Neural progenitor cell (in vitro differentiated cells): ENCODE results near the gene COL4A2. TPM values are rescaled to one million over a fixed set of nuclear protein-coding genes. Genes with fewer than 3 reads are reported as not detected.

Experiments used
- DNase-seq: peaks from one replicate; pipeline ENCODE4 v3.0.0-alpha.2; 2016; ENCODE audit warnings: low spot score
- H2AFZ ChIP-seq: fragments of 200-600 bp; sonication (generic); replicated peaks from 2 replicates; pipeline ENCODE4 v1.6.1; 2016; ENCODE audit warnings: antibody characterized with exemption
- H3F3A ChIP-seq: fragments of 200-600 bp; sonication (generic); 2 replicates; pipeline ENCODE4 v1.6.1; 2016; ENCODE audit warnings: antibody characterized with exemption, low read depth
- H3K27ac ChIP-seq: fragments of 200-600 bp; sonication (generic); 2 replicates; pipeline ENCODE4 v1.5.1; 2016; ENCODE audit warnings: mild to moderate bottlenecking
- H3K27me3 ChIP-seq: fragments of 200-600 bp; sonication (generic); 2 replicates; pipeline ENCODE4 v1.6.1; 2016; ENCODE audit warnings: mild to moderate bottlenecking, moderate library complexity
- H3K36me3 ChIP-seq: fragments of 200-600 bp; sonication (generic); 2 replicates; pipeline ENCODE4 v1.5.1; 2016
- H3K4me1 ChIP-seq: fragments of 200-600 bp; sonication (generic); 2 replicates; pipeline ENCODE4 v1.6.1; 2016; ENCODE audit warnings: mixed run types
- H3K4me2 ChIP-seq: fragments of 200-600 bp; sonication (generic); 2 replicates; pipeline ENCODE4 v1.6.1; 2016
- H3K4me3 ChIP-seq: fragments of 200-600 bp; sonication (generic); 2 replicates; pipeline ENCODE4 v1.5.1; 2016
- H3K79me2 ChIP-seq: fragments of 200-600 bp; sonication (generic); 2 replicates; pipeline ENCODE4 v1.6.1; 2016; ENCODE audit warnings: low read depth
- H3K9ac ChIP-seq: fragments of 200-600 bp; sonication (generic); 2 replicates; pipeline ENCODE4 v1.6.1; 2016
- H3K9me3 ChIP-seq: fragments of 200-600 bp; sonication (generic); 2 replicates; pipeline ENCODE4 v1.5.1; 2016; ENCODE audit warnings: low read depth
- H4K20me1 ChIP-seq: fragments of 200-600 bp; sonication (generic); 2 replicates; pipeline ENCODE4 v1.6.1; 2016; ENCODE audit warnings: low read depth
- H3K27ac Mint-ChIP-seq: 3 replicates; pipeline ENCODE4 v1.8.0; 2021; ENCODE audit warnings: mixed read lengths
- H3K27me3 Mint-ChIP-seq: 2 replicates; pipeline ENCODE4 v1.8.0; 2022; ENCODE audit warnings: low read depth, mild to moderate bottlenecking, inconsistent platforms, moderate library complexity, mixed read lengths; ENCODE audit not compliant: insufficient read depth
- H3K36me3 Mint-ChIP-seq: 3 replicates; pipeline ENCODE4 v1.8.0; 2021; ENCODE audit warnings: mixed read lengths
- H3K4me1 Mint-ChIP-seq: 3 replicates; pipeline ENCODE4 v1.8.0; 2021; ENCODE audit warnings: mixed read lengths
- H3K4me3 Mint-ChIP-seq: 3 replicates; pipeline ENCODE4 v1.8.0; 2021; ENCODE audit warnings: mild to moderate bottlenecking, moderate library complexity, mixed read lengths
- H3K9me3 Mint-ChIP-seq: 3 replicates; pipeline ENCODE4 v1.8.0; 2020; ENCODE audit warnings: mixed read lengths
- CTCF ChIP-seq: fragments of 200-600 bp; sonication (generic); IDR thresholded peaks from 2 replicates; pipeline ENCODE4 v1.5.1; 2017; ENCODE audit warnings: antibody characterized with exemption, mild to moderate bottlenecking
- EZH2 ChIP-seq: fragments of 200-600 bp; sonication (generic); IDR thresholded peaks from 2 replicates; pipeline ENCODE4 v1.6.1; 2017; ENCODE audit warnings: antibody characterized with exemption, mild to moderate bottlenecking, moderate library complexity
- EZH2phosphoT487 ChIP-seq: fragments of 200-600 bp; sonication (generic); IDR thresholded peaks from 2 replicates; pipeline ENCODE4 v1.6.1; 2017; ENCODE audit warnings: antibody characterized with exemption
- total RNA-seq: library from RNA; depleted of rRNA; stranded (reverse); fragments of >200 nt; gene quantifications from 2 replicates; pipeline ENCODE4 v1.2.3, GENCODE V29; 2015; ENCODE audit warnings: low replicate concordance

COL4A2 gene
- total RNA-seq, 1 donor from 2014 or later, result 73.6 TPM

GRCh38 chr13:110341445-110342244 lies 34.6 kb downstream of the COL4A2 start:
- Histone ChIP-seq H3K9me3 (no peaks in the 10 kb centered on the region), H3K79me2 (peaks cover 55% of the 10 kb centered on the region), H3K9ac (no peak overlapping the region), H2AFZ (no peak overlapping the region), H3K4me1 (peaks cover 52% of the 10 kb centered on the region), H3F3A (peaks cover 27% of the 10 kb centered on the region), H3K27me3 (no peaks in the 10 kb centered on the region), H3K36me3 (no peaks in the 10 kb centered on the region), H4K20me1 (peaks cover 60% of the 10 kb centered on the region), H3K27ac (no peak overlapping the region), H3K4me3 (no peak overlapping the region), H3K4me2 (no peak overlapping the region)
- no peak overlapping the region for H3K27ac Mint-ChIP-seq
- no peak overlapping the region for H3K4me3 Mint-ChIP-seq
- H3K27me3 Mint-ChIP-seq, result peaks cover 3% of the 10 kb centered on the region
- H3K36me3 Mint-ChIP-seq, result peaks cover 30% of the 10 kb centered on the region
- TF ChIP-seq EZH2 (no peak), CTCF (no peak), EZH2phosphoT487 (no peak)
- DNase-seq, result no peak
- peaks cover 47% of the 10 kb centered on the region for H3K4me1 Mint-ChIP-seq
- peaks cover 12% of the 10 kb centered on the region for H3K9me3 Mint-ChIP-seq

GRCh38 chr13:110342474-110342873 lies 35.4 kb downstream of the COL4A2 start:
- no peak overlapping the region for H3K27ac Mint-ChIP-seq
- H3F3A ChIP-seq, result peaks cover 20% of the 10 kb centered on the region
- TF ChIP-seq EZH2, result no peak
- no peak for TF ChIP-seq CTCF
- no peak for TF ChIP-seq EZH2phosphoT487
- H4K20me1 ChIP-seq, result peaks cover 58% of the 10 kb centered on the region
- H3K9me3 ChIP-seq, result no peaks in the 10 kb centered on the region
- H3K27me3 ChIP-seq, result no peaks in the 10 kb centered on the region
- H3K9me3 Mint-ChIP-seq, result peaks cover 12% of the 10 kb centered on the region
- H2AFZ ChIP-seq, result no peak overlapping the region
- H3K4me2 ChIP-seq, result no peak overlapping the region
- H3K27me3 Mint-ChIP-seq, result peaks cover 3% of the 10 kb centered on the region
- peaks cover 40% of the 10 kb centered on the region for H3K4me1 Mint-ChIP-seq
- no peak overlapping the region for H3K4me3 ChIP-seq
- H3K27ac ChIP-seq, result no peak overlapping the region
- no peak overlapping the region for H3K9ac ChIP-seq
- peaks cover 44% of the 10 kb centered on the region for H3K4me1 ChIP-seq
- DNase-seq, result no peak
- no peaks in the 10 kb centered on the region for H3K36me3 ChIP-seq
- H3K79me2 ChIP-seq, result peaks cover 47% of the 10 kb centered on the region
- peaks cover 30% of the 10 kb centered on the region for H3K36me3 Mint-ChIP-seq
- no peak overlapping the region for H3K4me3 Mint-ChIP-seq

GRCh38 chr13:110343241-110343865 lies 36.3 kb downstream of the COL4A2 start:
- Histone ChIP-seq H3K9ac (no peak overlapping the region), H3K27ac (no peak overlapping the region), H3K4me1 (peaks cover 35% of the 10 kb centered on the region), H3F3A (peaks cover 11% of the 10 kb centered on the region), H3K36me3 (no peaks in the 10 kb centered on the region), H3K4me2 (no peak overlapping the region), H4K20me1 (peaks cover 58% of the 10 kb centered on the region), H3K79me2 (peaks cover 48% of the 10 kb centered on the region), H2AFZ (no peak overlapping the region), H3K27me3 (no peaks in the 10 kb centered on the region), H3K9me3 (no peaks in the 10 kb centered on the region), H3K4me3 (no peak overlapping the region)
- H3K4me1 Mint-ChIP-seq, result peaks cover 32% of the 10 kb centered on the region
- no peak for DNase-seq
- H3K4me3 Mint-ChIP-seq, result no peak overlapping the region
- H3K27me3 Mint-ChIP-seq, result peaks cover 3% of the 10 kb centered on the region
- peaks cover 30% of the 10 kb centered on the region for H3K36me3 Mint-ChIP-seq
- TF ChIP-seq CTCF (no peak), EZH2phosphoT487 (no peak), EZH2 (no peak)
- peaks cover 12% of the 10 kb centered on the region for H3K9me3 Mint-ChIP-seq
- H3K27ac Mint-ChIP-seq, result no peak overlapping the region
